ENCODE measurements around the gene TRIM67. TPM values are rescaled to one million over a fixed set of nuclear protein-coding genes. Genes with fewer than 3 reads are reported as not detected.

TRIM67 gene
- total and polyA plus RNA-seq, 9 of the 15 experiments (the other 6 are each of a cell fraction or from before 2014, with no cell fraction given), result 0.04 to 0.60 (median 0.31) TPM

GRCh38 chr1:231242516-231243198 is 80.8 kb downstream of the TRIM67 start:
- ATAC-seq, result no peak
- Histone ChIP-seq H3K79me2 (ENCODE audit: control insufficient read depth, insufficient read depth, low read length) (peaks cover 77% of the 10 kb centered on the region), H3K9ac (ENCODE audit: insufficient read depth in 1 of 2, low read depth in 2 of 2, low read length in 2 of 2) (peak overlapping the region in 1 of 2 experiments; percentile 89; a peak in 3 of 4 replicates), H3K27me3 (ENCODE audit: control insufficient read depth in 2 of 2, insufficient read depth in 2 of 2, low read length in 2 of 2) (no peaks in the 10 kb centered on the region), H3K9me1 (ENCODE audit: control insufficient read depth, insufficient read depth, low read length) (no peaks in the 10 kb centered on the region), H3K4me2 (ENCODE audit: insufficient read depth, low read length) (peak overlapping the region; percentile 89), H3K9me3 (replicated peaks; ENCODE audit: control insufficient read depth, insufficient read depth, low read depth, low read length) (no peaks in the 10 kb centered on the region), H4K20me1 (replicated peaks; ENCODE audit: control insufficient read depth, insufficient read depth, low read length) (0 out of 2 replicates have a peak, but pooled peaks cover 2% of the 10 kb centered on the region), H3K36me3 (ENCODE audit: control insufficient read depth, insufficient read depth, low read length) (peaks cover 30% of the 10 kb centered on the region), H3K4me3 (peak overlapping the region; percentile 62), H3K27ac (ENCODE audit: extremely low read depth, low read depth, low read length) (no peak overlapping the region; the same call in 2 of the 3 replicates), H2AFZ (ENCODE audit: low read depth, low read length) (peak overlapping the region; percentile 93; the same call in 1 of the 2 replicates), H3K4me1 (replicated peaks in 1 of 2; ENCODE audit: control insufficient read depth in 2 of 2, insufficient read depth in 2 of 2, low read length in 2 of 2) (peaks cover 9 to 18% of the 10 kb centered on the region in 2 experiments; a peak in 3 of 5 replicates)
- ChIA-PET CTCF (ENCODE audit: low intra/inter-chr PET ratio) (no interaction called here), POLR2A (interaction anchor here (0.7 to 1.4 kb wide), 4 partner anchors 23 to 96 kb away, joined by 3 to 4 read pairs (median 3); partner anchors contain the start of genes EXOC8 and SPRTN)
- FAIRE-seq, result peak; percentile 59
- in situ Hi-C loops (cut with MboI) (no loop called here), intact Hi-C loops (cut with micrococcal nuclease) (loop anchor here (5.0 kb wide), 1 partner anchor 180 kb away; the partner anchor contains the start of gene EGLN1)
- DNase-seq (ENCODE audit: extremely low read depth in 1 of 4, low spot score in 3 of 4), result peak in 2 of 4 experiments; percentile 19 to 23
- 17% methylated on average over 5 of the region's 5 CpGs for WGBS (ENCODE audit: insufficient coverage, low coverage, missing lambda C conversion rate)
- no TSS peak for BruUV-seq (replicated peaks)
- TF ChIP-seq SMC3 (conservative IDR thresholded peaks at IDR 0.05; ENCODE audit: insufficient read depth, low read depth, low read length) (no peak), ZNF174 (CRISPR knock-in tag; IDR thresholded peaks at IDR 0.05) (no peak), RBM14 (IDR thresholded peaks at IDR 0.05; ENCODE audit: borderline replicate concordance, insufficient read depth, low read depth, low read length) (no peak), E2F1 (CRISPR knock-in tag; IDR thresholded peaks at IDR 0.05) (no peak), DLX4 (CRISPR knock-in tag; IDR thresholded peaks at IDR 0.05) (no peak), TAF15 (IDR thresholded peaks at IDR 0.05; ENCODE audit: low read depth, low read length) (no peak), SMARCE1 (IDR thresholded peaks at IDR 0.05) (peak; percentile 49), LEF1 (IDR thresholded peaks at IDR 0.05) (no peak), ESRRB (CRISPR knock-in tag; IDR thresholded peaks at IDR 0.05; ENCODE audit: borderline replicate concordance) (no peak), ZNF197 (CRISPR knock-in tag; IDR thresholded peaks at IDR 0.05; ENCODE audit: low read depth) (no peak), CBFA2T3 (IDR thresholded peaks at IDR 0.05) (no peak), NR2C2 (CRISPR knock-in tag; IDR thresholded peaks at IDR 0.05) (no peak), NR2C2 (tag; IDR thresholded peaks at IDR 0.05) (no peak), CCAR2 (IDR thresholded peaks at IDR 0.05; ENCODE audit: low read depth, low read length) (no peak), KLF10 (CRISPR knock-in tag; IDR thresholded peaks at IDR 0.05) (no peak), MIER1 (IDR thresholded peaks at IDR 0.05; ENCODE audit: low read depth) (peak; percentile 85), MBD2 (IDR thresholded peaks at IDR 0.05; ENCODE audit: borderline replicate concordance, low read depth) (no peak), ZFP91 (CRISPR knock-in tag; IDR thresholded peaks at IDR 0.05) (no peak), SETDB1 (IDR thresholded peaks at IDR 0.05; ENCODE audit: low read length) (no peak), ARHGAP35 (IDR thresholded peaks at IDR 0.05; ENCODE audit: partially characterized antibody) (no peak)

Measured in K562 (cell line).